Measurements from ENCODE around the gene RNF207.

The RNF207 gene

DNA sequence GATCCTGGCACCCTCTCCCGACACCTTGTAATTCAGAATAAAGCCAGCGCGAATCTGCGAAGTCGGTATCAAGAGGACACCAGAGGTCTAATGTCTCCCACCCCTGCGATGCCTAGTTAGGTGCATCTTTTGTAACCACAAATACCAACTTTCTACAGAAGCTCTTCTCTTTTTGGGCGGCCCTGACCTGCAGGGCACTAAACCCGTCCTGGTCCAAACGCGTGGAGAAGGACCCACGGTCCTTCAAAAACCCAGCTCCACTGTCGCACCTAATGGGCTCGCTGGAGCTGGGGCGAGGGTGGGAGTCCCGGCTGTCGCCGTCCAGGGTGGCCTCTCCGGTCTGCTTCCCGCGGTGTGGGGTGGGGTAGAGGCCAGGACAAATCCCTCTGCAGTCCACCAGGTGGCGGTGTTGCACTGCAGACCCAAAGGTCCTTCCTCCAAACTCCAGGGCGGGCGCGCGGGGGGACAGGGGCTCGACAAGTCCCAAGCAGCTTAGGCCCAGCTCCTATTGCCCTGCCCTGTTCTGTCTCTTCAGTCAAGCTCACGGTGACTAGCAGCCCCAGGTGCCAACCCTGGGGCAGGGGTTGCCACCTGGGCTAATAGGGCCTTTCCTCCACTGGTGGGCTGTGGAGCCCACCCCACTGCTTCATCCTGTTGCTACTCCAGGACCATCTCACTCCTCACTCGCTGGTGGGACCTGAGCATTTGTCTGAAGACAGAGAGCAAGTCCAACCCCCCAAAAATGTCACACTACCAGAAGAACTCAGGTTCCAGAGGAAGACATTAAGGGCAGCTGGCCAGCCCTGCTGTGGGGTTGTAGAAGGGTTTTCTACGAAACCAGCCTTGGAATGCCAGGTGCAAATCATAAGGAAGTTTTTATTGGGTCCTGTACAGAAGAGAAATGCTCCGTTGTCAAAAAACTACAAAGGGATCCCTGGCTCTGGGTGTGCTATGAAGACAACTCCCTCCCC lies 40.9 kb downstream of the RNF207 start:
- ATAC-seq, result peak; percentile 67
- peaks cover 84% of the 10 kb centered on the region for H3K27me3 Mint-ChIP-seq
- peak overlapping the region in 1 of 2 donors; percentile 14 for H3K27ac Mint-ChIP-seq
- H3K4me1 Mint-ChIP-seq, result peaks cover 24% of the 10 kb centered on the region
- peak; percentile 79 to 80 for DNase-seq
- peak overlapping the region; percentile 77 to 85 for H3K4me3 Mint-ChIP-seq
- no peaks in the 10 kb centered on the region for H3K9me3 Mint-ChIP-seq

GRCh38 chr1:6247651-6248050 lies 41.7 kb downstream of the RNF207 start:
- Mint-ChIP-seq H3K27me3 (peaks cover 90% of the 10 kb centered on the region), H3K4me1 (peaks cover 23% of the 10 kb centered on the region), H3K4me3 (no peak overlapping the region), H3K9me3 (no peaks in the 10 kb centered on the region), H3K27ac (no peak overlapping the region)
- DNase-seq, result no peak
- no peak for ATAC-seq

DNA sequence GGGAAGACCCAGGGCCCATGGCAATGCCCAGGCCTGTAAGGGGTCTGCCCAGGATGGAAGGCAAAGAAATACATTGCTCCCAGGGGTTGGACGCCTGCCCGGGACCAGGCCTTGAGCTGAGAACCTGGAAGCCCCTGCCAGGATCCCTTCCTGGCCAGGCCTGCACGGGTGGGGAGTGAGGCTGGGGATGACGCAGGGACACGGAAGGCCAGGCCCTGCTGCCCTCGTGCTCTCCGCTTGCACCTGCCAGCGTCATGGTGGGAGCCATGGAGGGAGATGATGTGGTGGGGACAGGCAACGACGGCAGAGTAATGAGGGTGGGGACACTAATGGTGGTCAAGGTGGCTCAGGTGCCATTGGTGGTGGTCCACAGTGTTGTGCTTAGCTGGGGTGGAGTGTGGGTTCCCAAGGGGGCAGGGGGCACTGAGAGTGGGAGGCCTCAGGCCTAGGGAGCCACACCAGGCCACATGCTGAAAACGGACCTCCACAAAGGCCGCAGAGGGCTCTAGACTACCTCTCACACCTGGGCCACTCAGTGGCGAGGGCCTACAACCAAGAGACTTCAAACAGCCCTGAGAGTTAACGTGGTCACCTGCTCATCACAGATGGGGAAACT lies 42.4 kb downstream of the RNF207 start:
- H3K27ac Mint-ChIP-seq, result no peak overlapping the region
- no peak for ATAC-seq
- peaks cover 23% of the 10 kb centered on the region for H3K4me1 Mint-ChIP-seq
- DNase-seq, result no peak
- H3K4me3 Mint-ChIP-seq, result peak overlapping the region; percentile 12 to 50
- H3K9me3 Mint-ChIP-seq, result no peaks in the 10 kb centered on the region
- H3K27me3 Mint-ChIP-seq, result peaks cover 85% of the 10 kb centered on the region

GRCh38 chr1:6248932-6249738 lies 43.2 kb downstream of the RNF207 start:
- H3K27me3 Mint-ChIP-seq, result peaks cover 76% of the 10 kb centered on the region
- H3K4me1 Mint-ChIP-seq, result peaks cover 23% of the 10 kb centered on the region
- ATAC-seq, result no peak
- no peak overlapping the region for H3K27ac Mint-ChIP-seq
- no peaks in the 10 kb centered on the region for H3K9me3 Mint-ChIP-seq
- H3K4me3 Mint-ChIP-seq, result peak overlapping the region in 1 of 2 donors; percentile 51
- DNase-seq, result no peak

GRCh38 chr1:6249739-6250689 lies 44.1 kb downstream of the RNF207 start:
- peaks cover 67% of the 10 kb centered on the region for H3K27me3 Mint-ChIP-seq

DNA sequence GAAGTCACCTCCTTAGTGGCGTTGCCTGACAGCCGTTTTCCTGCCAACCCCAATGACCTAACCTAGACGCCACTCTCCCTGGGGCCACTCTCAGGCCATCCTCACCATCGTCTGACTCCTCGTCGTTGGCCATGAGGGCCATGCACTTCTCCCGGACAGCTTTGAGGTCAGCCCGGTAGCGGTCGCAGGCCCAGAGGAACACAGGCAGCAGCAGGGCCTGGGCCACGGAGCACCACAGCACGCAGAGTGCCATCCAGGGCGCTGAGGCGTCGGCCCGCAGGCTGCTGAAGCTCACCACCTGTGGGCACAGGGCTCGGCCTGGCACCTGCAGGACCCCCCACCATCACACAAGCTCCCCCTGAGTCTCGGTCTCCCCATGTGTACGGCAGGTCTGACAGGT lies 45.3 kb downstream of the RNF207 start:
- H3K27me3 Mint-ChIP-seq, result peaks cover 60% of the 10 kb centered on the region
- H3K4me1 Mint-ChIP-seq, result peaks cover 20% of the 10 kb centered on the region
- no peak overlapping the region for H3K4me3 Mint-ChIP-seq
- H3K9me3 Mint-ChIP-seq, result no peaks in the 10 kb centered on the region
- ATAC-seq, result no peak
- DNase-seq, result no peak
- H3K27ac Mint-ChIP-seq, result no peak overlapping the region

More at GRCh38 chr1:6249739-6250689, 44.1 kb downstream of the RNF207 start:
- H3K27ac Mint-ChIP-seq, result no peak overlapping the region
- no peak overlapping the region for H3K4me3 Mint-ChIP-seq
- DNase-seq (no peak), ATAC-seq (no peak)
- peaks cover 23% of the 10 kb centered on the region for H3K4me1 Mint-ChIP-seq
- H3K9me3 Mint-ChIP-seq, result no peaks in the 10 kb centered on the region

DNA sequence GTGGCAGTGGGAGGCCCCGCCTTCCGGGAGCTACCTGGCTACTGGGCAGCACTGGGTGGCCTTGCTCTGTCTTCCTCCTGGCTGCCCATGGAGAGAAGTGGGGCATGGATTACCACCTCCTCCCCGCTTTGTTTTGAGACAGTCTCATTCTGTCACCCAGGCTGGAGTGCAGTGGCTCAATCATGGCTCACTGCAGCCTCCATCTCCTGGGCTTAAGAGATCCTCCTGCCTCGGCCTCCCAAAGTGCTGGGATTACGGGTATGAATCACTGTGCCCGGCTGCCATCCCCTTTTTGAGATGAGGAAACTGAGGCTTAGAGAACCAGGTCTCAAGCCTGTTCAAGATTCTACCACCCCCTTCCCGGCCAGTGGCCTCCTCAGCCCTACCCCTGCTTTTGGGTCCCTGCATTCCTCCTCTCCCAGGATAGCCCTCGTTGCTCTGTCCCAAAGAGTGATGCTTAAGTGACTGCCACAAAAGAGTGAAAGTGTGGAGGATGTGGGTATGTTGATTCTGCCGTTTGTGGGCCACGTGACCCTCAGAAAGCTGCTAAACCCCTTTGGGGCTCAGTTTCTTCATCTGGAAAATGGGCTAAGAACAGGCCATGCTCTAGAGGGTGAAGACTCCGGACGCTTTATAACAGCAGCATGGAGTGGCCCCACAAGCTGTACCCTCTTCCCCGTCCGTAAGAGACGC lies 45.9 kb downstream of the RNF207 start:
- Mint-ChIP-seq H3K4me1 (peaks cover 14% of the 10 kb centered on the region), H3K27me3 (peaks cover 54% of the 10 kb centered on the region), H3K9me3 (no peaks in the 10 kb centered on the region), H3K27ac (no peak overlapping the region), H3K4me3 (no peak overlapping the region)
- ATAC-seq, result no peak
- no peak for DNase-seq

DNA sequence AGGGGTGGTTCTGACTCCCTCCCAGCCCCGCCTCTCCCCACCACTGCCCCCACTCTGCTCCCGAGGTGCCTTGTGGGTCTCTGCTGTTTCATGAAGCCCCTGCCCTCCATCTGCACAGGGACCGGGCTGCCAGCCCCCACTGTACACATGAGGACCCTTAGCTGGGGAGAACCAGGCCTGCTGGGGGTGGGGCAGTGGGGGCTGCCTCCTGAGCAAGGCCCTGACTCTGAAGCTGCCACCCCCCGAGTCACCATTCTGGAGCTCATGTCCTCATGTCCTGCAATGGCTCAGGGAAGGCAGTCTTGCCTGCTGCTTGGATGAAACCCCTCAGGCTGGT lies 46.4 kb downstream of the RNF207 start:
- Mint-ChIP-seq H3K9me3 (no peaks in the 10 kb centered on the region), H3K4me3 (no peak overlapping the region), H3K4me1 (peaks cover 11% of the 10 kb centered on the region), H3K27ac (no peak overlapping the region), H3K27me3 (peaks cover 49% of the 10 kb centered on the region)
- ATAC-seq, result no peak
- no peak for DNase-seq

DNA sequence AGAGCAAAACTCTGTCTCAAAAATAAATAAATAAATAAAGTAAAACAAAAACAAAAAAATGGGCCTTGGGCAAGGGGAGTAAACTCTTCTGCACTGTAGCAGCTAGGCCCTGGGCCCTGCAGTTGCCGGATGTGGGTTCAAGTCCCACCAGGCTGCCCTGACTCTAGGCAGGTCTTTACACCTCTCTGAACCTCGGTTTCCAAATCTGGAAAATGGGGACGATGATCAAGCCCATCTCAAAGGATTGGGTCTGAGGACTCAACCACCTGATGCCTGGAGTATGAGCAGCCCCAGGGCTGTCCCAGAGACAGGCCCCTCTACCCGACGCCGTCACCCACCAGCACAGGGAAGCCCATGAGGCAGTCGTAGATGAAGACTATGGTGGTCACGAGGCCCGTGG lies 47.5 kb downstream of the RNF207 start:
- Mint-ChIP-seq H3K9me3 (no peaks in the 10 kb centered on the region), H3K4me3 (no peak overlapping the region), H3K27ac (no peak overlapping the region), H3K27me3 (peaks cover 43% of the 10 kb centered on the region), H3K4me1 (peaks cover 7% of the 10 kb centered on the region)
- DNase-seq, result no peak
- no peak for ATAC-seq

- H3K27ac Mint-ChIP-seq, result no peak overlapping the region
- peaks cover 6% of the 10 kb centered on the region for H3K4me1 Mint-ChIP-seq
- no peaks in the 10 kb centered on the region for H3K9me3 Mint-ChIP-seq
- no peak overlapping the region for H3K4me3 Mint-ChIP-seq
- DNase-seq (no peak), ATAC-seq (no peak)
- H3K27me3 Mint-ChIP-seq, result peaks cover 47% of the 10 kb centered on the region
Measured at GRCh38 chr1:6254691-6255090, 48.8 kb downstream of the RNF207 start.

- DNase-seq, result no peak
- ATAC-seq, result no peak
- peaks cover 35% of the 10 kb centered on the region for H3K27me3 Mint-ChIP-seq
- no peaks in the 10 kb centered on the region for H3K9me3 Mint-ChIP-seq
- no peak overlapping the region for H3K27ac Mint-ChIP-seq
- H3K4me3 Mint-ChIP-seq, result no peak overlapping the region
- peaks cover 9% of the 10 kb centered on the region for H3K4me1 Mint-ChIP-seq
Measured at GRCh38 chr1:6256645-6257044, 50.7 kb downstream of the RNF207 start.

GRCh38 chr1:6257541-6258069 lies 51.7 kb downstream of the RNF207 start:
- Mint-ChIP-seq H3K27me3 (peaks cover 35% of the 10 kb centered on the region), H3K4me3 (no peak overlapping the region), H3K27ac (no peak overlapping the region), H3K4me1 (peaks cover 9% of the 10 kb centered on the region), H3K9me3 (no peaks in the 10 kb centered on the region)
- ATAC-seq (no peak), DNase-seq (no peak)

DNA sequence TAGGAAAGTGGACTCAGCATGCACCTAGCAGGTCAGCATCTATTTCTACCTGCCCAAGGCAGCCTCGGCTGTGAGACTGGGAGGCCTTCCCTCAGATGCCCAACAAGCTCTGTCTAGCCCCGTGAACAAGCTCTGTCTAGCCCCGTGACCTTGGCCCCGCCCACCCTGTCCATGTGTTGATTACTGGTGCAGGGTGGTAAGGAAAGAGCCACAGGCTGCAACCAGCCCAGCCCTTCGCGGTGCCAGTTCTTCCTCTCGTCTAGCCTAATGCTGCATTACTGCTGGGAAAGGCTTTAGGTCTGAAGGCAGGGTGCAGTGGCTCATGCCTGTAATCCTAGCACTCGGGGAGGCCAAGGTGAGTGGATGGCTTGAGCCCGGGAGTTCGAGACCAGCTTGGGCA lies 52.8 kb downstream of the RNF207 start:
- Mint-ChIP-seq H3K27me3 (peaks cover 36% of the 10 kb centered on the region), H3K9me3 (no peaks in the 10 kb centered on the region), H3K4me3 (no peak overlapping the region), H3K4me1 (peaks cover 9% of the 10 kb centered on the region), H3K27ac (no peak overlapping the region)
- DNase-seq, result no peak
- no peak for ATAC-seq
